Endothelial cell of hepatic sinusoid (primary cell): ENCODE measurements around the gene PKIB.

Experiments
- in situ Hi-C: cut with HindIII; loops from 2 replicates; pipeline ENCODE4 v1.10.0; 2017; ENCODE audit warnings: low sequenced_read_pairs

The PKIB gene

GRCh38 chr6:122702841-122703240 lies 92.6 kb downstream of the PKIB start:
- in situ Hi-C loops = no loop called here

- in situ Hi-C loops = no loop called here
Measured at GRCh38 chr6:122704066-122704465, 93.9 kb downstream of the PKIB start.

GRCh38 chr6:122709922-122710512 lies 99.8 kb downstream of the PKIB start:
- in situ Hi-C loops = no loop called here

GRCh38 chr6:122710908-122711635 lies 100.9 kb downstream of the PKIB start:
- in situ Hi-C loops = no loop called here

- in situ Hi-C loops = no loop called here
Measured at GRCh38 chr6:122712093-122712447, 101.9 kb downstream of the PKIB start.

- in situ Hi-C loops = no loop called here
Measured at GRCh38 chr6:122712448-122713137, 102.4 kb downstream of the PKIB start.

GRCh38 chr6:122713138-122713537 lies 102.9 kb downstream of the PKIB start:
- in situ Hi-C loops = no loop called here

- in situ Hi-C loops = no loop called here
Measured at GRCh38 chr6:122714059-122714458, 103.9 kb downstream of the PKIB start.

GRCh38 chr6:122715725-122716124 lies 105.5 kb downstream of the PKIB start:
- in situ Hi-C loops = no loop called here

- in situ Hi-C loops = no loop called here
Measured at GRCh38 chr6:122717350-122717749, 107.1 kb downstream of the PKIB start.

GRCh38 chr6:122718616-122719015 lies 108.4 kb downstream of the PKIB start:
- in situ Hi-C loops = no loop called here

GRCh38 chr6:122719176-122719575 lies 109.0 kb downstream of the PKIB start:
- in situ Hi-C loops = no loop called here

GRCh38 chr6:122722746-122723145 lies 112.5 kb downstream of the PKIB start:
- in situ Hi-C loops = no loop called here

- in situ Hi-C loops = no loop called here
Measured at GRCh38 chr6:122726649-122727048, 116.4 kb downstream of the PKIB start.

GRCh38 chr6:122727244-122727643 lies 117.0 kb downstream of the PKIB start:
- in situ Hi-C loops = no loop called here

- in situ Hi-C loops = loop anchor here (5.0 kb wide), 1 partner anchor 97 kb away; no protein-coding TSS in a partner anchor
Measured at GRCh38 chr6:122730334-122730733, 120.1 kb downstream of the PKIB start.

- in situ Hi-C loops = loop anchor here (5.0 kb wide), 1 partner anchor 96 kb away; no protein-coding TSS in a partner anchor
Measured at GRCh38 chr6:122730775-122731386, 120.7 kb downstream of the PKIB start.

- in situ Hi-C loops = loop anchor here (5.0 kb wide), 1 partner anchor 94 kb away; no protein-coding TSS in a partner anchor
Measured at GRCh38 chr6:122733259-122733658, 123.1 kb downstream of the PKIB start.

GRCh38 chr6:122734529-122735395 lies 124.6 kb downstream of the PKIB start:
- in situ Hi-C loops = loop anchor here (5.0 kb wide), 1 partner anchor 93 kb away; no protein-coding TSS in a partner anchor

- in situ Hi-C loops = no loop called here
Measured at GRCh38 chr6:122735582-122735981, 125.4 kb downstream of the PKIB start.
